GM12873 (cell line): ENCODE data around the gene DDN.

Experiments used
- TF ChIP-seq, protein P1 (sequence below): IDR thresholded peaks from 2 replicates; pipeline ENCODE4 v1.5.1; 2012; ENCODE audit warnings: low read depth, mild to moderate bottlenecking, moderate library complexity, low read length, control low read depth; ENCODE audit not compliant: insufficient read depth; ENCODE audit errors: missing control alignments

DDN gene

DNA sequence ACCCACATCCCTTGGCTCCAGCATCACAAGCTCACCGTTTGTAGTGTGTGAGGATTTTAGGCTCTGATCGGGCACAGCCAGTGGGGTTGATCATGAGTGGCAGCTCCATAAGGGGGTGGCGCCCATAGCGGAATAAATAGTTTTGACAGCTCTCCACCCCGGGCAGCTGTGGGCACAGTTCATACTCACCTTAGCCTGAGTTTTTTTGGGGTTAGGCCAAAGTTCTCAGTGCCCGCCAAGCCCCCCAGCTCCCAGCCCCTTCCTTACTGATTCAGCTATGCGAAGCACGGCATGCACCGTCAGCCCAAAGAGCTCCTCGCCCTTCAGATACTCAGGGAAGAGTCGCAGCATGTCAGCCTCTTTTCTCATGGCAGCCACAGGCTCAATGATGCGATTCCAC lies 25.4 kb upstream of the DDN start:
- TF ChIP-seq, protein P1, sequence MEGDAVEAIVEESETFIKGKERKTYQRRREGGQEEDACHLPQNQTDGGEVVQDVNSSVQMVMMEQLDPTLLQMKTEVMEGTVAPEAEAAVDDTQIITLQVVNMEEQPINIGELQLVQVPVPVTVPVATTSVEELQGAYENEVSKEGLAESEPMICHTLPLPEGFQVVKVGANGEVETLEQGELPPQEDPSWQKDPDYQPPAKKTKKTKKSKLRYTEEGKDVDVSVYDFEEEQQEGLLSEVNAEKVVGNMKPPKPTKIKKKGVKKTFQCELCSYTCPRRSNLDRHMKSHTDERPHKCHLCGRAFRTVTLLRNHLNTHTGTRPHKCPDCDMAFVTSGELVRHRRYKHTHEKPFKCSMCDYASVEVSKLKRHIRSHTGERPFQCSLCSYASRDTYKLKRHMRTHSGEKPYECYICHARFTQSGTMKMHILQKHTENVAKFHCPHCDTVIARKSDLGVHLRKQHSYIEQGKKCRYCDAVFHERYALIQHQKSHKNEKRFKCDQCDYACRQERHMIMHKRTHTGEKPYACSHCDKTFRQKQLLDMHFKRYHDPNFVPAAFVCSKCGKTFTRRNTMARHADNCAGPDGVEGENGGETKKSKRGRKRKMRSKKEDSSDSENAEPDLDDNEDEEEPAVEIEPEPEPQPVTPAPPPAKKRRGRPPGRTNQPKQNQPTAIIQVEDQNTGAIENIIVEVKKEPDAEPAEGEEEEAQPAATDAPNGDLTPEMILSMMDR, result no peak

GRCh38 chr12:49023812-49024211 lies 24.6 kb upstream of the DDN start:
- TF ChIP-seq, protein P1, result no peak

DNA sequence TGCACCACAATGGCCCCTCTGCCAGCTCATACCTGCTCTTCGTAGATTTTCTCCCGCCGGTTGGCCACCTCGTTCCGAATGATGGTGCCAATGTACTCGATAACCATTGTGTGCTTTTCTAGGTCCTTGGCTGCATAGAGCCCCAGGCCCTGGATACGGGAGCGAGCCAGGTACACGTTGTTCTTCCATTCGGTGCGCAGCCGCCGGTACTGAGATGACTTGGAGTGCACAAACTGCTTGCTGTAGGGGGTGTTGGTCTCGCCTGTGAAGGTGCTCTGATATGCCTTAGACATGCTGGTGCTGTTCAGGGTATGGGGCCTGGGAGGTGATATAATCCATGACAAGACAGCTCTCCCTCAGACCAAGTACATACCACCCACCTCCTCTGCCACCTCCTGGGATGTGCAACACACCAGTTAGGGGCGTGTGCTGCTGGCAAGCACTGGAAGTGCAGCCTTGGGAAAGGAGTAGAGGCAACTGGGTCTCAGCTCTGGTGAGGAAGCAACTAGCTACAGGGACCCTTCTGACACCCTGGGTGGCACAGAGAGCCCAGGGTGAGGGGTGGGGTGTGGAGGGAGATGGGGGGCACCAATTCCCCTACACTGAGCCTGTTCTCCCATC lies 23.5 kb upstream of the DDN start:
- TF ChIP-seq, protein P1, result no peak

DNA sequence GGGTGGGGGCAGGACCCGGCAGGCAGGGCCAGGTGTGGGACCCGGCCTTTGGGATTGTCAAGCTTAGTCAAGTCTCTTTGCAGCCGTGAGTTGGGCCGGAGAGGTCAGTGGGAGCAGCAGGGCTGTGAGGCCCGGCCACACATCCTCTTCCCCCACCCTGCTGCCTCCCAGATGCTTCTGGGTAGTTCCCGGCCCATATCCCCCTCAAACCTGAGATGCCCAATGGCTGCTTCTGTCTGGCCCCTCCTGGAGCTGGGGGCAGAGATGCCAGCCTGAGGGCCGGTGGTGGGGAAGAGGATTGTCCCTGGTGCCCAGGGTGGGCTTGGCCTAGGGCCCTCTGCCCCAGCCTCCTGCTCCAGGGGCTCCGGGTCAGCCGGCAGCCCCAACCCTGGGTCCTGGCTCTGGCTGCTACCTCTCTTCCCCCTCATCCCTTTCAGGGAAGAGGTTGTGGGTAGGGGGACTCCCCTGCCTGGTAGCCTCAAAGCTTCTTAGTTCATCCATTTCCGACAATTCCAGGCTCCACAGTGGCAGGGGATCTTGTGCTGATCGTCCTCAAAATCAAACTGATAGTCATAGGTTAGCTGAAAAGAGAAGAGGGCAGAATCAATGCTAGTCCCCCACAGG lies 22.2 kb upstream of the DDN start:
- TF ChIP-seq, protein P1, result no peak

- TF ChIP-seq, protein P1, result no peak
These were observed 21.3 kb upstream of the DDN start for GRCh38 chr12:49020441-49020840.

DNA sequence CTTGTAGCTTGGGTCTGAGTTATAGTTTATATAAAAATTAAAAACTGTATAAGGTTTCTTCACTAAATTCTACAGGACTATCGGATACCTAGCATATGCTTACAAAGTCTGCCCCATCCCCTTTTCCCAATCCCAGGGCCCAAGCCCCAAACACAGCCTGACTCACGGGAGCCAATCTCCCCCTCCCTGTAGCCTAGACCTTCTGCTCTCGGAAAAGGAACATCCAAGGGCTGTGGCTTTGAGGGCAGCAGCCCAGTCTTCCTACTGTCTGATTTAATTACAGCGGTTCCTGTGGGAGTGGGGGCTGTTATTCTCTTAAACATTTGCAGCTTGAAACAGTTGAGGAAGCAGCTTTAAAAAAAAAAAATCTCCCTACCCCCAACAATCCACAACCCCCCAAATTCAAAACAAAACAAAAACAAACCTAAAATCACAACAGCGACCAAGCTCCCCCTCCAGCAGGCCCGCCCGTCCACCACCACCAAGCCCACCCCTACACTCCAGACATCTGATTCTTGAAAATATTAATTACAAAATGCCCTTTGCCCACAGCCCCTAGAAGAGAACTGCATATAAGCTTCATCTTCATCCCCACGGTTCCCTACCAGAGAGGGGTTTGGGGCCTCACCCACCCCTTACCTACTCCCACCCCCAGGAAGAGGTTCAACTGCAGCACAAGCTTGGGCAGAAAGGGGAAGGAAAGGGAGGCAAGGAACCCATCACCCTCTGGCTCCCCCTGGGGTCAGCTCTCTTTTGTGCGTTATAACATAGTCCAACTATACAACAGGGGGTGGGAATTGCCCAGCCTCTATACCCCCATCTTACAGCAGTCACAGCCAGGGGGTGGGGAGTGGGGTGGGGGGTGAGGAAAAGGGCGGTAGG lies 20.5 kb upstream of the DDN start:
- TF ChIP-seq, protein P1, result peak; percentile 62

DNA sequence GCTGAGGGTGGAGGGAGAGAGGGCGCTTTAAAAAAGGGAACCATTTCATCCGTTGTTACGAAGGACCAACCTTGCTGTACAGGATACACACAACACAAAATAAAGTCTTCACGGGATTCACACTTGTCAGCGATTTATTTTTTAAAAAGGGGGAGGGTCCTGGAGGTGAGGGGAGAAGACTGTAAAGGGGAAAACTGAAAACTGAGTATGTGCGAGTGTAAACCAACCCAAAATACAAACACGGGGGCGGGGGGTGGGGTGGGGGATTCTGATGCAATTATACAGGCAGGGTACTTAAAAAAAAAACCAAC lies 19.9 kb upstream of the DDN start:
- TF ChIP-seq, protein P1, result no peak
